Stimulated activated CD4-positive, alpha-beta T cell treated with anti-CD3 and anti-CD28 coated beads, Interleukin-1b, Interleukin-23, amount 100 ng/mL, for 1 hour (primary cell): ENCODE data around the gene MGAT4B.

Experiments used
- DNase-seq, 2 donors: peaks; one replicate each; pipeline ENCODE4 v3.0.0-alpha.2; 2020; ENCODE audit warnings: low read depth in 2 of 2

Gene MGAT4B

GRCh38 chr5:179825655-179826182 is 19.1 kb upstream of the MGAT4B start:
- no peak for DNase-seq

DNA sequence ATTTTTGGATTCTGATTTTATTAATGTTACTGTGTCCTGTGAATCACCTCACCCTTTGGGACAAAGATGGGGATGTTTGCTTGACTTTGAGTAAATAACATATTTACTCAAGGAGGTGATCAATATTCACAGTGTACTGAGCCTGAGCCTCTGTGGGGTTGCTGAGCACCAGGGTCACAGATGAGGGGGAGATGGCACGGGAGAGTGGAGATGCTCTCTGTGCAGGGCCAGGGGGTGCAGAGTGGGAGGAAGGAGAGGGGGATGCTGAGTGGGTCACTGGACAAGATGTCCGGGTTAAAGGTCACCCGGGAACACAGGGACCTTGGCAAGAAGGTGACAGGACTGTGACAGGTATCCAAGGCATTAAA is 18.1 kb upstream of the MGAT4B start:
- no peak for DNase-seq

- no peak for DNase-seq
Observed at GRCh38 chr5:179823937-179824744, 17.5 kb upstream of the MGAT4B start.

DNA sequence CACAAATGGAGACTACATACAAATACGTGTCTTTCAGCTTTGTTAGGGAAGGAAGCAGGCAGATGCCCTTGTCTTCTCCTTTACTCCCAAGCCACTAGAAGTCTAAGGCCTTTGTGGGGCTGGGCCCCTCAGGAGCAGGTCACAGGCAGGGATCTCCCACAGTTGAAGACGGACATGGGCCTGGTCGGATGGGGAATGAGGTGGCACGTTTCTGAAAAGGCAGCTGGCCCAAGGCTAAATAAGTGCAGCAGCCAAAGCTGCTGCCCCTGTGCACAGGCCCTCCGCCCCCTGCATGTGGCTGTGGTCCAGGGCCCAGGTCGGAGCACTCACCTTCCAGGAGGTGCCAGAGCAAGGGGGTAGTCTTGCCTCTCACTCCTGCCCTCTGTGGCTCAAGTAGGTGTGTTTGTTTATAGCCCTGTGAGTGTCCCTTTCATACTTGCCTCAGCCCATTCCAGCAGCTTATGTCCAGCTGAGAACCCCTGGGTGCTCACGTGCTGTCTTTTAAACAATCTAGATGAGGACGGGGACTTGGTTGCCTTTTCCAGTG is 15.9 kb upstream of the MGAT4B start:
- DNase-seq = no peak

DNA sequence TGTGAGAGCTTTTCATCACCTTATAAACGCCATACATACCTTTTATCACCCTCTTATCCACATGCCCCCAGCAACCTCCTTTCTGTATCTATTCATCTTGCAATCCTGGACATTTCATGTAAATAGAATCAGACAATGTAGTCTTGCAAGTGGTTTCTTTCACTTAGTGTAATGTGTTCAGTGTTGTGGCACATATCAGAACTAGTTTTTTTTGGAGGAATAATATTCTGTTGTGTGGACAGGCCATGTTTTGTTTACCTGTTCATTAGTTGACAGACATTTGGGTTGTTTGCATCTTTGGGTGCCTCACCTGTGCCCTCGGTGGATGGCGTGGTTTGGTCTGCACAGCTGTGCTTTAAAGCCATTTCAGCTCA is 15.4 kb upstream of the MGAT4B start:
- DNase-seq = no peak

- DNase-seq = peak; percentile 64
Observed at GRCh38 chr5:179821298-179822058, 14.8 kb upstream of the MGAT4B start.

DNA sequence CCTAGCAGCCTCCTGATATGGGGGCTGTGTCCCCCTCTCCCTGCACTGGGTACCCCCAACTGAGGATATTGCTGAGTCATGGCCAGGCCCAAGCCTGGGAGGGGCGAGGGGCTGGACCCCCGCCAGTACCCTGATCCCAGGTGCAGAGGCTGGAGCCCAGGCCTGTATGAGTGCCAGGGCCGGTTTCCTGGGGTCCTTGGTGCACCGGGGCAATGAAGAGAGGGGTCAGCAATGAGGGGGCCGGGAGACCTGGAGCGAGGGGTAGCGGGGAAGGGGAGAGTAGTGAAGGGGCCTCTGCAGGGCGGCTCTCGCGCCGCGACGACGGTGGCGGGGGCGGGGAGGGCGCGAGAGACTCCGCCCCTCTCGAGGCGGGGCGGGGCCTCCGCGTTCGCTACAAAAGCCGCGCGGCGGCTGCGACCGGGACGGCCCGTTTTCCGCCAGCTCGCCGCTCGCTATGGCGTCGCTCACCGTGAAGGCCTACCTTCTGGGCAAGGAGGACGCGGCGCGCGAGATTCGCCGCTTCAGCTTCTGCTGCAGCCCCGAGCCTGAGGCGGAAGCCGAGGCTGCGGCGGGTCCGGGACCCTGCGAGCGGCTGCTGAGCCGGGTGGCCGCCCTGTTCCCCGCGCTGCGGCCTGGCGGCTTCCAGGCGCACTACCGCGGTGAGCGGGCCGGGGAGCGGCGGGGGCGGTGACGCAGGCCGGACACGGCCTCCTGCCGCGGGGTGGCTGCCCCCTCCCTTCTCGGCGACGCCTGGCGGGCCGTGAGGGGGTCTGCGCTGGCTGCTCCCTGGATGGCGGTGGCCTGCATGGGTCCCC is 14.0 kb upstream of the MGAT4B start, which contains the start of gene SQSTM1:
Gene SQSTM1, plus strand, starts transcription at position 423 of the 815 bp plus-strand sequence. Its CDS starts 32 bp downstream, at position 455.
- peak; percentile 63 to 72 for DNase-seq

DNA sequence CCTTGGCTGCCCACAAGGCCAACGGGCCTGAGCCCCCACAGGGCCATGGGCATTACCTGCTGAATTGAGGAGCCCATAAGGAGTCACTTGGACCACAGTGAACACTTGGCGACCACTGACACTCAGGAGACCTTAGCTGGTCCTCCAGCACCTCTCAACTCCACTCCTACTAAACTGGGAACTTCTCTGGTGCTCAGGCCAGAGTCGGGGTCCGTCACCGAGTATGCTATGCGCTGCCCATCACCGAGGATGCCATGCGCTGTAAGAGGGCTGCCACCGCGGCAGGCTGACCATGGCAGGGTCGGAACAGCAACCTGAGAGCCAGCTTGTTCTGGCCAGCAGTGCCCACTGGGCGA is 13.4 kb upstream of the MGAT4B start:
- no peak for DNase-seq

DNA sequence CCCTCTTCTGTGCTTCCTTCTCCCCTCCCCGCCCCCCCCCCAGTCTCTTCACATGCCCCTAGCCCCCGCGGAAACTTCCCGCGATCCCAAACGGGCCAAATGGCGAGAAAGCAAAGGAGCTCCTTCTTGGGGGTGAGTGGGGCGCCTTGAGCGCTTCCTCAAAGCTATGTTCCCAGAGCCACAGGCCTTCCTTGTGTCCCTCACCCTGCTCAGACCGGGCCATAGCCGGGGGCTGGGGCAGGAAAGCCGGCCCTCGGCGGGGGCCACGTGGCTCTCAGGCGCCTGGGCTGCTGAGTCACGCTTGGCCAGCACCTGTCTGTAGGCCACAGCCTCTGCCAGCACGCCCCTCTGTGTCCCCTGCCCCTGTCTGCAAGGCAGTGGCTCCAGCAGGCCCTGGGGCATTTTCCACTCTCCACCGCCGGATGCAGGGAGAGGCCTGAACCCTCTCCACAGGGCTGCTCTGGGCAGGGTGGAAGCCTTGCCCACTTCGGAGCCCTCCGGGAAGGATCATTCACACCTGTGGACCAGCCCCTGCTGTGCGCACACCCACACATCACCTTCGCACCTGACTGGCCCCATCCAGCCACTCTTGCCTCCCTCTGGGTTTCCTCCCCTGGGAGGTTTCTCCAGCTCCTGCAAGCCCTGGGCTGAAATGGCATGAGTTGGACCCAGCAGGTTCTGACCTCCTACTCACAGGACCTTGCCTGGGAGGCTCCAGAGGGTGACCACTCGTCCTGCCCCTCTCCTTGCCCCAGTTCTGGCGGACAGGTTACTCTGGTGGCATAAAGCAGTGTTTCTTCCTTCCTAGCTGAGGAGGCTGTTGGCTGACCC is 12.8 kb upstream of the MGAT4B start:
- no peak for DNase-seq

- DNase-seq = peak; percentile 62 to 70
Observed at GRCh38 chr5:179818746-179819295, 12.2 kb upstream of the MGAT4B start.

- DNase-seq = no peak
Observed at GRCh38 chr5:179817890-179818745, 11.5 kb upstream of the MGAT4B start.

GRCh38 chr5:179817470-179817840 is 10.8 kb upstream of the MGAT4B start:
- DNase-seq = no peak

- DNase-seq = no peak
Observed at GRCh38 chr5:179816796-179817469, 10.3 kb upstream of the MGAT4B start.

- no peak for DNase-seq
Observed at GRCh38 chr5:179816401-179816795, 9.7 kb upstream of the MGAT4B start.

DNA sequence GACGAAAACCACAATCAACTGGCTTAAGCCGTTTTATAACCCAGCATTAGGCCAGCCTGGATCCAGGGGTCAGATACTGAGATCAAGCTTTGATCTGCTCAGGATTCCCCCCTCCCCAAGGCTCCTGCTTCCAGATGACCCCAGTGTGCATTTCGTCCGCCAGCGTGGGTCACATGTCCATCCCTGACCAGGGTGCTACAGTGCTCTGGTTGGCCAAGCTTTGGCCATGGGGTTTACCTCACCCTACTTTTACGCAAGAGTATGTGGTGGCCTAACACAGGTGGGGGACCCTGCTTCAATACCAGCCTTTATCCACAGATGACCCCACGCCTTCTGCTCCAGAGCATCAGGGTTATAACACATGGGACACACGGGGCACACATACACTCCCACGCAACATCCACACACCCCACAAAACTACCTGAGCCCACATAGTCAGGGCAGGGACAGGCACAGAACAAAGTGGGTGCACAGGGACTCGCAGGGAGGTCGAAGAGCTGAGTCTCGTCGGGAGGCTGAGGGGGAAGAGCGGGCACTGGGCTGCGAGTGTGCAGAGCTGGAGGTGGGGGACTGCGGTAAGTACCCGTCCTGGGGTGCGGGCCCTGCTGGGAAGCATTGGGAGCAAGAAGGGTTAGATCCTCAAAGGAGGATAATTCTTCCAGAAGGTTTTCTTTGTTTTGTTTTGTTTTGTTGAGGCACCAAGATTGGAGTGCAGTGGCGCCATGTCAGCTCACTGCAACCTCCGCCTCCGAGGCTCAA is 9.0 kb upstream of the MGAT4B start:
- DNase-seq = no peak

DNA sequence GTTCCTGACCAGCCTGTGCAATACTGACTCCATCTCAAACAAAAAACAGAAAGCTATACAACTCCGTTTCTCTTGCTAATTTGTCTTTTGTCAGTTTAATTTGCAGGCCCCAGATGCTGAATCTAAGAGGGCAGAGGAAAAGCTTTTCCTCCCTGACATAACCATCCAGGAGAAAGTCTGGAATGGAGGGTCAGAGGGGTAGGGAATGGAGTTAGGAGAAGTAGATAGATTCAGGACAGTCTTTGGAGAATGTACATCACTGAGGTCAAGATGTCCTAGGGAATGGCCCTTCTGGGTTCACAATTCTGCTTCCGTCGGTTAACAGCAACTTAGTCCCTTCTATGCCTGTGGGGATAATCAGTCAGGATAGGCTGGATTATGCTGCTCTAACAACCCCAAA is 7.4 kb upstream of the MGAT4B start:
- no peak for DNase-seq

- no peak for DNase-seq
Observed at GRCh38 chr5:179812997-179813607, 6.4 kb upstream of the MGAT4B start.
